Osteoblast (primary cell): ENCODE measurements around the gene NGEF. TPM values are rescaled to one million over a fixed set of nuclear protein-coding genes. Genes with fewer than 3 reads are reported as not detected.

Experiments used
- DNase-seq: peaks from one replicate; pipeline ENCODE4 v3.0.0; 2011; ENCODE audit warnings: low spot score, mixed read lengths; ENCODE audit not compliant: insufficient read length; ENCODE audit errors: missing footprints
- H2AFZ ChIP-seq: 2 replicates; pipeline ENCODE4 v1.6.0; 2011; ENCODE audit warnings: mild to moderate bottlenecking, low read length
- H3K27ac ChIP-seq: 2 replicates; pipeline ENCODE4 v1.5.1; 2011; ENCODE audit warnings: mild to moderate bottlenecking, low read depth, low read length, moderate library complexity
- H3K27me3 ChIP-seq: 2 replicates; pipeline ENCODE4 v1.6.0; 2012; ENCODE audit warnings: mild to moderate bottlenecking, control low read depth, inconsistent platforms, low read length, moderate library complexity; ENCODE audit not compliant: insufficient read depth
- H3K36me3 ChIP-seq: 2 replicates; pipeline ENCODE4 v1.5.1; 2011; ENCODE audit warnings: mild to moderate bottlenecking, low read length, control low read depth, moderate library complexity; ENCODE audit not compliant: insufficient read depth
- H3K4me1 ChIP-seq: 2 replicates; pipeline ENCODE4 v1.5.1; 2011; ENCODE audit warnings: mild to moderate bottlenecking, low read length, control low read depth, moderate library complexity; ENCODE audit not compliant: insufficient read depth
- H3K4me2 ChIP-seq: 2 replicates; pipeline ENCODE4 v1.6.0; 2011; ENCODE audit warnings: mild to moderate bottlenecking, low read length; ENCODE audit not compliant: insufficient read depth
- H3K4me3 ChIP-seq: fragments of 200-600 bp; sonication (generic); 3 replicates; pipeline ENCODE4 v1.5.1; 2012; ENCODE audit warnings: mild to moderate bottlenecking, low read length, inconsistent platforms; ENCODE audit not compliant: insufficient read depth
- H3K79me2 ChIP-seq: 2 replicates; pipeline ENCODE4 v1.6.0; 2012; ENCODE audit warnings: mild to moderate bottlenecking, low read length, control low read depth, inconsistent platforms; ENCODE audit not compliant: insufficient read depth
- H3K9me3 ChIP-seq: 2 replicates; pipeline ENCODE4 v1.5.1; 2011; ENCODE audit warnings: low read depth, low read length, control low read depth
- H4K20me1 ChIP-seq: 2 replicates; pipeline ENCODE4 v1.6.0; 2012; ENCODE audit warnings: mild to moderate bottlenecking, low read length, control low read depth; ENCODE audit not compliant: insufficient read depth
- CTCF ChIP-seq: IDR thresholded peaks from 2 replicates; pipeline ENCODE4 v1.5.1; 2011; ENCODE audit warnings: mild to moderate bottlenecking, low read depth, low read length, moderate library complexity; ENCODE audit errors: extremely low read depth
- total RNA-seq: library from RNA; depleted of rRNA; stranded (reverse); fragments of >200 nt; gene quantifications from 2 replicates; pipeline ENCODE4 v1.2.3, GENCODE V29; 2012

NGEF gene
- total RNA-seq, 1 donor: not detected

GRCh38 chr2:232954691-232955090 lies 58.4 kb downstream of the NGEF start:
- Histone ChIP-seq H2AFZ (no peak overlapping the region), H3K9me3 (no peaks in the 10 kb centered on the region), H3K4me2 (no peak overlapping the region), H3K27me3 (peaks cover 3% of the 10 kb centered on the region), H3K36me3 (no peaks in the 10 kb centered on the region), H3K79me2 (no peaks in the 10 kb centered on the region), H3K4me3 (no peak overlapping the region), H4K20me1 (no peaks in the 10 kb centered on the region), H3K4me1 (no peaks in the 10 kb centered on the region), H3K27ac (no peak overlapping the region)
- no peak for DNase-seq
- no peak for TF ChIP-seq CTCF

- no peaks in the 10 kb centered on the region for H3K79me2 ChIP-seq
- no peak overlapping the region for H2AFZ ChIP-seq
- TF ChIP-seq CTCF: no peak
- no peak overlapping the region for H3K4me3 ChIP-seq
- DNase-seq: no peak
- H3K4me1 ChIP-seq: no peaks in the 10 kb centered on the region
- no peak overlapping the region for H3K4me2 ChIP-seq
- H3K36me3 ChIP-seq: no peaks in the 10 kb centered on the region
- H3K9me3 ChIP-seq: no peaks in the 10 kb centered on the region
- H4K20me1 ChIP-seq: no peaks in the 10 kb centered on the region
- no peak overlapping the region for H3K27ac ChIP-seq
- H3K27me3 ChIP-seq: peaks cover 3% of the 10 kb centered on the region
Observed at GRCh38 chr2:232951891-232952290, 61.2 kb downstream of the NGEF start.

- no peak overlapping the region for H3K4me3 ChIP-seq
- no peaks in the 10 kb centered on the region for H3K79me2 ChIP-seq
- no peak overlapping the region for H3K27ac ChIP-seq
- no peaks in the 10 kb centered on the region for H3K9me3 ChIP-seq
- H4K20me1 ChIP-seq: no peaks in the 10 kb centered on the region
- no peak for TF ChIP-seq CTCF
- H3K4me2 ChIP-seq: no peak overlapping the region
- H2AFZ ChIP-seq: no peak overlapping the region
- no peaks in the 10 kb centered on the region for H3K36me3 ChIP-seq
- no peak for DNase-seq
- no peaks in the 10 kb centered on the region for H3K4me1 ChIP-seq
- peaks cover 3% of the 10 kb centered on the region for H3K27me3 ChIP-seq
Observed at GRCh38 chr2:232951181-232951580, 61.9 kb downstream of the NGEF start.

- no peak for TF ChIP-seq CTCF
- no peak overlapping the region for H3K27ac ChIP-seq
Observed at GRCh38 chr2:232950751-232951150, 62.3 kb downstream of the NGEF start.

More at GRCh38 chr2:232950751-232951150, 62.3 kb downstream of the NGEF start:
- no peaks in the 10 kb centered on the region for H3K79me2 ChIP-seq
- no peak overlapping the region for H2AFZ ChIP-seq
- no peaks in the 10 kb centered on the region for H3K9me3 ChIP-seq
- H3K27me3 ChIP-seq: peaks cover 3% of the 10 kb centered on the region
- DNase-seq: no peak
- no peak overlapping the region for H3K4me2 ChIP-seq
- no peaks in the 10 kb centered on the region for H4K20me1 ChIP-seq
- H3K36me3 ChIP-seq: no peaks in the 10 kb centered on the region
- no peaks in the 10 kb centered on the region for H3K4me1 ChIP-seq
- H3K4me3 ChIP-seq: no peak overlapping the region
